DMS53 treated with DMSO at 0.1 percent for 48 hours (cell line): ENCODE measurements around the gene ATP4B.

Experiments used
- DNase-seq: peaks from one replicate; lab custom pipeline; 2025; ENCODE audit not compliant: unreplicated experiment; lab: John Stamatoyannopoulos, UW

Gene ATP4B

GRCh38 chr13:113642563-113642962 is 15.4 kb downstream of the ATP4B start:
- no peak for DNase-seq

GRCh38 chr13:113641426-113641825 is 16.6 kb downstream of the ATP4B start:
- DNase-seq = no peak

- DNase-seq = no peak
These were observed 18.3 kb downstream of the ATP4B start for GRCh38 chr13:113639616-113640262.

GRCh38 chr13:113638806-113639205 is 19.2 kb downstream of the ATP4B start:
- no peak for DNase-seq

- no peak for DNase-seq
These were observed 19.7 kb downstream of the ATP4B start for GRCh38 chr13:113638173-113638746.

- DNase-seq = no peak
These were observed 20.5 kb downstream of the ATP4B start for GRCh38 chr13:113637262-113638160.

GRCh38 chr13:113636266-113636963 is 21.6 kb downstream of the ATP4B start:
- DNase-seq = no peak

- no peak for DNase-seq
These were observed 22.3 kb downstream of the ATP4B start for GRCh38 chr13:113635709-113636108.

GRCh38 chr13:113635048-113635420 is 23.0 kb downstream of the ATP4B start:
- DNase-seq = no peak

GRCh38 chr13:113634279-113635047 is 23.5 kb downstream of the ATP4B start:
- DNase-seq = no peak

- no peak for DNase-seq
These were observed 24.5 kb downstream of the ATP4B start for GRCh38 chr13:113633485-113633873.

GRCh38 chr13:113632706-113633484 is 25.1 kb downstream of the ATP4B start:
- no peak for DNase-seq

- DNase-seq = no peak
These were observed 26.5 kb downstream of the ATP4B start for GRCh38 chr13:113631341-113632095.

GRCh38 chr13:113630804-113631203 is 27.2 kb downstream of the ATP4B start:
- DNase-seq = no peak

GRCh38 chr13:113630296-113630695 is 27.7 kb downstream of the ATP4B start:
- DNase-seq = no peak

- no peak for DNase-seq
These were observed 28.1 kb downstream of the ATP4B start for GRCh38 chr13:113629866-113630265.

GRCh38 chr13:113628291-113629270 is 29.4 kb downstream of the ATP4B start:
- DNase-seq = no peak

- DNase-seq = no peak
These were observed 30.9 kb downstream of the ATP4B start for GRCh38 chr13:113627136-113627535.
